Stimulated activated effector memory CD8-positive, alpha-beta T cell treated with anti-CD3 and anti-CD28 coated beads, Interleukin-12 subunit alpha, Interleukin-12 subunit beta, amount 100 ng/mL, for 72 hours (primary cell): Measurements from ENCODE around the gene MPZ.
A peak's percentile ranks its signal among the peaks of the same experiment; 100 is the strongest.

Experiments used
- ATAC-seq: fragments of 150-1000 bp; cut with Tn5 transposase; 2 replicates; pipeline ENCODE4 v1.10.0; 2021
- DNase-seq, 2 donors: peaks; one replicate each; pipeline ENCODE4 v3.0.0; 2021 to 2022; ENCODE audit warnings: low spot score in 2 of 2
- H3K27ac Mint-ChIP-seq: one replicate; pipeline ENCODE4 v1.8.0; 2022; ENCODE audit warnings: mild to moderate bottlenecking, mixed read lengths
- H3K36me3 Mint-ChIP-seq: one replicate; pipeline ENCODE4 v1.8.0; 2022; ENCODE audit warnings: mild to moderate bottlenecking, mixed read lengths
- H3K4me1 Mint-ChIP-seq: one replicate; pipeline ENCODE4 v1.8.0; 2022; ENCODE audit warnings: mixed read lengths
- H3K4me3 Mint-ChIP-seq: one replicate; pipeline ENCODE4 v1.8.0; 2022; ENCODE audit warnings: mild to moderate bottlenecking, mixed read lengths
- H3K9me3 Mint-ChIP-seq: one replicate; pipeline ENCODE4 v1.8.0; 2022; ENCODE audit warnings: mixed read lengths

MPZ gene

GRCh38 chr1:161307892-161308638 lies 1.7 kb downstream of the MPZ start:
- Mint-ChIP-seq H3K36me3 (peaks cover 13% of the 10 kb centered on the region), H3K4me1 (peaks cover 30% of the 10 kb centered on the region), H3K4me3 (no peak overlapping the region), H3K27ac (no peak overlapping the region), H3K9me3 (no peaks in the 10 kb centered on the region)
- DNase-seq (no peak), ATAC-seq (no peak)

- H3K36me3 Mint-ChIP-seq: peaks cover 14% of the 10 kb centered on the region
- H3K4me3 Mint-ChIP-seq: peak overlapping the region; percentile 98
- peak overlapping the region; percentile 97 for H3K27ac Mint-ChIP-seq
- ATAC-seq (no peak), DNase-seq (no peak)
- H3K4me1 Mint-ChIP-seq: peaks cover 30% of the 10 kb centered on the region
- H3K9me3 Mint-ChIP-seq: no peaks in the 10 kb centered on the region
These were observed 2.5 kb downstream of the MPZ start for GRCh38 chr1:161307230-161307768.

GRCh38 chr1:161305867-161306519 lies 3.8 kb downstream of the MPZ start:
- DNase-seq: peak; percentile 65 to 93
- Mint-ChIP-seq H3K4me3 (peak overlapping the region; percentile 98), H3K9me3 (no peaks in the 10 kb centered on the region), H3K27ac (peak overlapping the region; percentile 97), H3K36me3 (peaks cover 14% of the 10 kb centered on the region), H3K4me1 (peaks cover 30% of the 10 kb centered on the region)
- peak; percentile 92 for ATAC-seq

GRCh38 chr1:161304927-161305866 lies 4.6 kb downstream of the MPZ start:
- DNase-seq (no peak), ATAC-seq (peak; percentile 5)
- H3K4me3 Mint-ChIP-seq: peak overlapping the region; percentile 98
- peaks cover 14% of the 10 kb centered on the region for H3K36me3 Mint-ChIP-seq
- H3K9me3 Mint-ChIP-seq: no peaks in the 10 kb centered on the region
- H3K4me1 Mint-ChIP-seq: peaks cover 30% of the 10 kb centered on the region
- peak overlapping the region; percentile 97 for H3K27ac Mint-ChIP-seq

GRCh38 chr1:161300478-161300877 lies 9.3 kb downstream of the MPZ start:
- Mint-ChIP-seq H3K27ac (no peak overlapping the region), H3K4me3 (no peak overlapping the region), H3K36me3 (peaks cover 5% of the 10 kb centered on the region), H3K4me1 (peaks cover 18% of the 10 kb centered on the region), H3K9me3 (no peaks in the 10 kb centered on the region)
- ATAC-seq (no peak), DNase-seq (no peak)

GRCh38 chr1:161299347-161299746 lies 10.4 kb downstream of the MPZ start:
- DNase-seq (no peak), ATAC-seq (no peak)
- H3K27ac Mint-ChIP-seq: no peak overlapping the region
- no peak overlapping the region for H3K4me3 Mint-ChIP-seq
- H3K4me1 Mint-ChIP-seq: peaks cover 7% of the 10 kb centered on the region
- H3K9me3 Mint-ChIP-seq: no peaks in the 10 kb centered on the region
- H3K36me3 Mint-ChIP-seq: peaks cover 5% of the 10 kb centered on the region

- peaks cover 1% of the 10 kb centered on the region for H3K36me3 Mint-ChIP-seq
- peaks cover 6% of the 10 kb centered on the region for H3K4me1 Mint-ChIP-seq
- DNase-seq: no peak
- H3K4me3 Mint-ChIP-seq: no peak overlapping the region
- no peak overlapping the region for H3K27ac Mint-ChIP-seq
- ATAC-seq: no peak
- no peaks in the 10 kb centered on the region for H3K9me3 Mint-ChIP-seq
These were observed 11.7 kb downstream of the MPZ start for GRCh38 chr1:161298116-161298515.

- Mint-ChIP-seq H3K36me3 (no peaks in the 10 kb centered on the region), H3K4me3 (no peak overlapping the region), H3K9me3 (no peaks in the 10 kb centered on the region), H3K27ac (no peak overlapping the region), H3K4me1 (peaks cover 6% of the 10 kb centered on the region)
- DNase-seq (no peak), ATAC-seq (no peak)
These were observed 12.4 kb downstream of the MPZ start for GRCh38 chr1:161297415-161297814.

- no peak for ATAC-seq
- no peak for DNase-seq
- Mint-ChIP-seq H3K4me3 (no peak overlapping the region), H3K36me3 (no peaks in the 10 kb centered on the region), H3K4me1 (no peaks in the 10 kb centered on the region), H3K27ac (no peak overlapping the region), H3K9me3 (no peaks in the 10 kb centered on the region)
These were observed 19.0 kb downstream of the MPZ start for GRCh38 chr1:161290779-161291178.

GRCh38 chr1:161287482-161288054 lies 22.2 kb downstream of the MPZ start:
- H3K9me3 Mint-ChIP-seq: no peaks in the 10 kb centered on the region
- DNase-seq (no peak), ATAC-seq (no peak)
- H3K4me3 Mint-ChIP-seq: no peak overlapping the region
- no peak overlapping the region for H3K27ac Mint-ChIP-seq
- H3K36me3 Mint-ChIP-seq: no peaks in the 10 kb centered on the region
- no peaks in the 10 kb centered on the region for H3K4me1 Mint-ChIP-seq

GRCh38 chr1:161285521-161285920 lies 24.2 kb downstream of the MPZ start:
- no peak overlapping the region for H3K27ac Mint-ChIP-seq
- no peak overlapping the region for H3K4me3 Mint-ChIP-seq
- DNase-seq: no peak
- no peaks in the 10 kb centered on the region for H3K9me3 Mint-ChIP-seq
- H3K36me3 Mint-ChIP-seq: no peaks in the 10 kb centered on the region
- no peaks in the 10 kb centered on the region for H3K4me1 Mint-ChIP-seq
- ATAC-seq: no peak

GRCh38 chr1:161285113-161285512 lies 24.7 kb downstream of the MPZ start:
- H3K4me1 Mint-ChIP-seq: no peaks in the 10 kb centered on the region
- no peaks in the 10 kb centered on the region for H3K36me3 Mint-ChIP-seq
- H3K27ac Mint-ChIP-seq: no peak overlapping the region
- ATAC-seq (no peak), DNase-seq (no peak)
- no peaks in the 10 kb centered on the region for H3K9me3 Mint-ChIP-seq
- no peak overlapping the region for H3K4me3 Mint-ChIP-seq

- H3K9me3 Mint-ChIP-seq: no peaks in the 10 kb centered on the region
- H3K4me3 Mint-ChIP-seq: no peak overlapping the region
- no peaks in the 10 kb centered on the region for H3K36me3 Mint-ChIP-seq
- no peak overlapping the region for H3K27ac Mint-ChIP-seq
- ATAC-seq (no peak), DNase-seq (no peak)
- H3K4me1 Mint-ChIP-seq: no peaks in the 10 kb centered on the region
These were observed 26.8 kb downstream of the MPZ start for GRCh38 chr1:161282991-161283390.

GRCh38 chr1:161274874-161275273 lies 34.9 kb downstream of the MPZ start:
- no peaks in the 10 kb centered on the region for H3K4me1 Mint-ChIP-seq
- no peak overlapping the region for H3K27ac Mint-ChIP-seq
- H3K4me3 Mint-ChIP-seq: no peak overlapping the region
- H3K36me3 Mint-ChIP-seq: no peaks in the 10 kb centered on the region
- H3K9me3 Mint-ChIP-seq: no peaks in the 10 kb centered on the region
- ATAC-seq: no peak
- no peak for DNase-seq

GRCh38 chr1:161273402-161273801 lies 36.4 kb downstream of the MPZ start:
- no peak for DNase-seq
- no peak overlapping the region for H3K27ac Mint-ChIP-seq

More at GRCh38 chr1:161273402-161273801, 36.4 kb downstream of the MPZ start:
- H3K36me3 Mint-ChIP-seq: no peaks in the 10 kb centered on the region
- H3K4me3 Mint-ChIP-seq: no peak overlapping the region
- no peaks in the 10 kb centered on the region for H3K4me1 Mint-ChIP-seq
- H3K9me3 Mint-ChIP-seq: no peaks in the 10 kb centered on the region
- ATAC-seq: no peak
